SK-N-SH treated with all-trans-retinoic acid at 6 μM for 48 hours (cell line): ENCODE measurements around the gene REEP1.

ENCODE experiments used
- ATAC-seq: fragments of 200-7000 bp; cut with Tn5 transposase; 3 replicates; pipeline ENCODE4 v1.9.1; 2020; ENCODE audit warnings: mild to moderate bottlenecking, moderate library complexity
- ARNTL ChIP-seq: fragments of 450-650 bp; formaldehyde crosslinking; IDR thresholded peaks from 2 replicates; pipeline ENCODE4 v1.5.0; 2020; ENCODE audit warnings: low read depth, mild to moderate bottlenecking, moderate library complexity, borderline replicate concordance
- BACH2 ChIP-seq: fragments of 250-450 bp; sonication (Bioruptor Pico); IDR thresholded peaks from 2 replicates; pipeline ENCODE4 v1.9.0; 2021; ENCODE audit warnings: mild to moderate bottlenecking, borderline replicate concordance
- CSRNP3 ChIP-seq: fragments of 250-450 bp; sonication (Bioruptor Pico); IDR thresholded peaks from 2 replicates; pipeline ENCODE4 v1.5.1; 2021; ENCODE audit warnings: mild to moderate bottlenecking, moderate library complexity
- ESRRG ChIP-seq: fragments of 250-450 bp; sonication (Bioruptor Pico); IDR thresholded peaks from 2 replicates; pipeline ENCODE4 v1.6.1; 2021; ENCODE audit warnings: mild to moderate bottlenecking
- GLIS3 ChIP-seq: fragments of 250-450 bp; sonication (Bioruptor Pico); IDR thresholded peaks from 2 replicates; pipeline ENCODE4 v1.5.0; 2020; ENCODE audit warnings: mild to moderate bottlenecking, moderate library complexity
- ISL1 ChIP-seq: fragments of 250-450 bp; sonication (Bioruptor Pico); IDR thresholded peaks from 2 replicates; pipeline ENCODE4 v2.1.2; 2022; ENCODE audit warnings: mild to moderate bottlenecking, moderate library complexity
- OSR1 ChIP-seq: fragments of 250-450 bp; sonication (Bioruptor Pico); IDR thresholded peaks from 2 replicates; pipeline ENCODE4 v1.8.0; 2022; ENCODE audit warnings: moderate library complexity, mild to moderate bottlenecking, inconsistent platforms
- PPARA ChIP-seq: fragments of 250-450 bp; sonication (Bioruptor Pico); IDR thresholded peaks from 2 replicates; pipeline ENCODE4 v1.5.0; 2020; ENCODE audit warnings: mild to moderate bottlenecking, borderline replicate concordance
- RARB ChIP-seq: fragments of 250-450 bp; sonication (Bioruptor Pico); IDR thresholded peaks from 2 replicates; pipeline ENCODE4 v1.8.0; 2021; ENCODE audit warnings: mild to moderate bottlenecking, moderate library complexity
- SNAI2 ChIP-seq: fragments of 250-450 bp; sonication (Bioruptor Pico); IDR thresholded peaks from 2 replicates; pipeline ENCODE4 v1.5.0; 2020; ENCODE audit warnings: mild to moderate bottlenecking, moderate library complexity
- TCF4 ChIP-seq: fragments of 250-450 bp; sonication (Bioruptor Pico); IDR thresholded peaks from 2 replicates; pipeline ENCODE4 v1.8.0; 2021; ENCODE audit warnings: mild to moderate bottlenecking, moderate library complexity, borderline replicate concordance
- TOX ChIP-seq: fragments of 250-450 bp; sonication (Bioruptor Pico); IDR thresholded peaks from 2 replicates; pipeline ENCODE4 v1.8.0; 2021; ENCODE audit warnings: mild to moderate bottlenecking, moderate library complexity, borderline replicate concordance
- TSHZ2 ChIP-seq: fragments of 250-450 bp; sonication (Bioruptor Pico); IDR thresholded peaks from 2 replicates; pipeline ENCODE4 v1.5.0; 2020; ENCODE audit warnings: mild to moderate bottlenecking, moderate library complexity
- ZC3H10 ChIP-seq: fragments of 250-450 bp; sonication (Bioruptor Pico); IDR thresholded peaks from 2 replicates; pipeline ENCODE4 v1.5.1; 2021; ENCODE audit warnings: mild to moderate bottlenecking, moderate library complexity
- ZFP3 ChIP-seq: fragments of 250-450 bp; sonication (Bioruptor Pico); IDR thresholded peaks from 2 replicates; pipeline ENCODE4 v1.5.0; 2020; ENCODE audit warnings: mild to moderate bottlenecking, moderate library complexity
- ZNF565 ChIP-seq: fragments of 450-650 bp; formaldehyde crosslinking; conservative IDR thresholded peaks from 2 replicates; pipeline ENCODE4 v1.5.0; 2020; ENCODE audit warnings: low read depth, mild to moderate bottlenecking, moderate library complexity
- ZNF70 ChIP-seq: fragments of 450-650 bp; formaldehyde crosslinking; IDR thresholded peaks from 2 replicates; pipeline ENCODE4 v1.5.0; 2020; ENCODE audit warnings: mild to moderate bottlenecking, moderate library complexity
- ZNF8 ChIP-seq: fragments of 450-650 bp; formaldehyde crosslinking; IDR thresholded peaks from 2 replicates; pipeline ENCODE4 v1.5.0; 2020; ENCODE audit warnings: mild to moderate bottlenecking, moderate library complexity
- TF ChIP-seq, protein P1 (sequence below): fragments of 250-450 bp; sonication (Bioruptor Pico); IDR thresholded peaks from 2 replicates; pipeline ENCODE4 v1.8.0; 2021; ENCODE audit warnings: low read depth, mild to moderate bottlenecking, moderate library complexity, borderline replicate concordance
- TF ChIP-seq, protein P2 (sequence below): fragments of 250-450 bp; sonication (Bioruptor Pico); IDR thresholded peaks from 2 replicates; pipeline ENCODE4 v1.5.1; 2020; ENCODE audit warnings: low read depth, mild to moderate bottlenecking, moderate library complexity
- TF ChIP-seq, protein P3 (sequence below): fragments of 250-450 bp; sonication (Bioruptor Pico); IDR thresholded peaks from 2 replicates; pipeline ENCODE4 v1.8.0; 2020; ENCODE audit warnings: mild to moderate bottlenecking, moderate library complexity, borderline replicate concordance

REEP1 gene

DNA sequence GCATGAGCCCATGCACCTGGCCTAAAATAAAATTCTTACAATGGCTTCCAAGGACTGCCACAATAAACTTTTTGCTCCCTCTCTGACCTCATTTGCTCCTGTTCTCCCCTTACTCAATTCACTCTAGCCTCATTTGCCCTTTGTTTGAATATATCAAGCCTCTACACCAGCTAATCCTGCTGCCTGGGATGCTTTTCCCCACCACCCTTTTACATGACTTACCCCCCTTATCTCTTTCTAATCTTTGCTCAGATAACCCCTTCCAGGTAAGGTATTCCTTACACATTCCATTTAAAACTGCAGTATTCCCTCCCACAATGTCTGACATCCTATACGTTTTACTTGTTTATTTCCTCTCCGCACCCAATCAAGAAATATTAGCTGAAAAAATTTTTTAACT lies 164.8 kb downstream of the REEP1 start:
- TF ChIP-seq PPARA (CRISPR knock-in tag) (no peak), ISL1 (no peak), TCF4 (CRISPR knock-in tag) (no peak), ZC3H10 (CRISPR knock-in tag) (no peak), ZFP3 (CRISPR knock-in tag) (no peak), TOX (CRISPR knock-in tag) (no peak)
- TF ChIP-seq, protein P1, sequence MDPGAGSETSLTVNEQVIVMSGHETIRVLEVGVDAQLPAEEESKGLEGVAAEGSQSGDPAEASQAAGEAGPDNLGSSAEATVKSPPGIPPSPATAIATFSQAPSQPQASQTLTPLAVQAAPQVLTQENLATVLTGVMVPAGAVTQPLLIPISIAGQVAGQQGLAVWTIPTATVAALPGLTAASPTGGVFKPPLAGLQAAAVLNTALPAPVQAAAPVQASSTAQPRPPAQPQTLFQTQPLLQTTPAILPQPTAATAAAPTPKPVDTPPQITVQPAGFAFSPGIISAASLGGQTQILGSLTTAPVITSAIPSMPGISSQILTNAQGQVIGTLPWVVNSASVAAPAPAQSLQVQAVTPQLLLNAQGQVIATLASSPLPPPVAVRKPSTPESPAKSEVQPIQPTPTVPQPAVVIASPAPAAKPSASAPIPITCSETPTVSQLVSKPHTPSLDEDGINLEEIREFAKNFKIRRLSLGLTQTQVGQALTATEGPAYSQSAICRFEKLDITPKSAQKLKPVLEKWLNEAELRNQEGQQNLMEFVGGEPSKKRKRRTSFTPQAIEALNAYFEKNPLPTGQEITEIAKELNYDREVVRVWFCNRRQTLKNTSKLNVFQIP (CRISPR knock-in tag), result no peak
- ATAC-seq, result no peak

GRCh38 chr2:86171295-86171694 lies 166.1 kb downstream of the REEP1 start:
- no peak for ATAC-seq
- TF ChIP-seq ZFP3 (CRISPR knock-in tag) (no peak), OSR1 (CRISPR knock-in tag) (no peak), ARNTL (CRISPR knock-in tag) (no peak)
- TF ChIP-seq, protein P2, sequence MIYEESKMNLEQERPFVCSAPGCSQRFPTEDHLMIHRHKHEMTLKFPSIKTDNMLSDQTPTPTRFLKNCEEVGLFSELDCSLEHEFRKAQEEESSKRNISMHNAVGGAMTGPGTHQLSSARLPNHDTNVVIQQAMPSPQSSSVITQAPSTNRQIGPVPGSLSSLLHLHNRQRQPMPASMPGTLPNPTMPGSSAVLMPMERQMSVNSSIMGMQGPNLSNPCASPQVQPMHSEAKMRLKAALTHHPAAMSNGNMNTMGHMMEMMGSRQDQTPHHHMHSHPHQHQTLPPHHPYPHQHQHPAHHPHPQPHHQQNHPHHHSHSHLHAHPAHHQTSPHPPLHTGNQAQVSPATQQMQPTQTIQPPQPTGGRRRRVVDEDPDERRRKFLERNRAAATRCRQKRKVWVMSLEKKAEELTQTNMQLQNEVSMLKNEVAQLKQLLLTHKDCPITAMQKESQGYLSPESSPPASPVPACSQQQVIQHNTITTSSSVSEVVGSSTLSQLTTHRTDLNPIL, result no peak
- TF ChIP-seq, protein P1 (CRISPR knock-in tag), result no peak

DNA sequence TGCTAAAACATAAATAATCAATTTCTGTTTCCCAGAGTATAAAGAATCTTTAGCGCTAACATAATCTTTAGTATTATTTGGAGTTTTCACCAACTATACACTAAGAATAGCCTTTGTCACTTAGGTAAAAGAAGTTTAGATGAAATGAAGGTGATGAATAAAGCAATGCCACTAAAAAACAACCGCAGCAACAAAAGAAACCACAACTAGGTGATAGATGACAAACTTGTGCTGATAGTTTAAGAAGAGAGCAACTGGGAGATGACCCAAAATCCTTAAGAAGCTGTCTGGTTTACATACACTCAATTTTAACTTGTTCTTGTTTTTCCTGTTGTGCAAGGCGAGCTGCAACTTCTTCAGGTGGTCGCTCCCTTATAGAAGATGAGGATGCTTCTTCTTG lies 167.0 kb downstream of the REEP1 start:
- TF ChIP-seq ZNF565 (CRISPR knock-in tag) (no peak), TSHZ2 (CRISPR knock-in tag) (no peak), GLIS3 (CRISPR knock-in tag) (no peak), ARNTL (CRISPR knock-in tag) (no peak), PPARA (CRISPR knock-in tag) (no peak), BACH2 (CRISPR knock-in tag) (no peak), OSR1 (CRISPR knock-in tag) (no peak), CSRNP3 (no peak), ISL1 (no peak), ZNF70 (CRISPR knock-in tag) (no peak), SNAI2 (CRISPR knock-in tag) (no peak), TCF4 (CRISPR knock-in tag) (no peak), RARB (CRISPR knock-in tag) (no peak), TOX (CRISPR knock-in tag) (no peak), ESRRG (CRISPR knock-in tag) (no peak), ZNF8 (CRISPR knock-in tag) (no peak), ZC3H10 (CRISPR knock-in tag) (no peak), ZFP3 (CRISPR knock-in tag) (no peak)
- TF ChIP-seq, protein P3, sequence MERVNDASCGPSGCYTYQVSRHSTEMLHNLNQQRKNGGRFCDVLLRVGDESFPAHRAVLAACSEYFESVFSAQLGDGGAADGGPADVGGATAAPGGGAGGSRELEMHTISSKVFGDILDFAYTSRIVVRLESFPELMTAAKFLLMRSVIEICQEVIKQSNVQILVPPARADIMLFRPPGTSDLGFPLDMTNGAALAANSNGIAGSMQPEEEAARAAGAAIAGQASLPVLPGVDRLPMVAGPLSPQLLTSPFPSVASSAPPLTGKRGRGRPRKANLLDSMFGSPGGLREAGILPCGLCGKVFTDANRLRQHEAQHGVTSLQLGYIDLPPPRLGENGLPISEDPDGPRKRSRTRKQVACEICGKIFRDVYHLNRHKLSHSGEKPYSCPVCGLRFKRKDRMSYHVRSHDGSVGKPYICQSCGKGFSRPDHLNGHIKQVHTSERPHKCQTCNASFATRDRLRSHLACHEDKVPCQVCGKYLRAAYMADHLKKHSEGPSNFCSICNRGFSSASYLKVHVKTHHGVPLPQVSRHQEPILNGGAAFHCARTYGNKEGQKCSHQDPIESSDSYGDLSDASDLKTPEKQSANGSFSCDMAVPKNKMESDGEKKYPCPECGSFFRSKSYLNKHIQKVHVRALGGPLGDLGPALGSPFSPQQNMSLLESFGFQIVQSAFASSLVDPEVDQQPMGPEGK (CRISPR knock-in tag), result no peak
- ATAC-seq, result no peak
